K562 (cell line): Measurements from ENCODE around the gene IRAK2. TPM values are rescaled to one million over a fixed set of nuclear protein-coding genes. Genes with fewer than 3 reads are reported as not detected.
A peak's percentile ranks its signal among the peaks of the same experiment; 100 is the strongest.

Experiments used
- ARNT ChIP-seq, 2 experiments: fragments of 450-650 bp; IDR thresholded peaks; 2 replicates each; pipeline ENCODE4 v1.6.1; 2016; ENCODE audit warnings: mild to moderate bottlenecking in 1 of 2
- BRD4 ChIP-seq: fragments of 200-600 bp; sonication (generic); IDR thresholded peaks from 2 replicates; pipeline ENCODE4 v1.6.1; 2017; ENCODE audit warnings: inconsistent platforms
- E2F1 ChIP-seq: sonication (generic); formaldehyde crosslinking; IDR thresholded peaks from 2 replicates; pipeline ENCODE4 v1.8.1; 2023; ENCODE audit warnings: mild to moderate bottlenecking, missing genetic modification reagents, moderate library complexity
- FOXM1 ChIP-seq, 2 experiments: fragments of 450-650 bp in 1 of 2; sonication (generic) in 1 of 2; formaldehyde crosslinking in 1 of 2; IDR thresholded peaks; 2 replicates each; pipeline versions ENCODE4 v1.6.1 to v1.9.0; 2017 to 2022; ENCODE audit warnings: low read depth in 2 of 2, mild to moderate bottlenecking in 2 of 2, missing genetic modification reagents in 1 of 2, moderate library complexity in 1 of 2
- KLF13 ChIP-seq: fragments of 450-650 bp; IDR thresholded peaks from 2 replicates; pipeline ENCODE4 v1.6.1; 2016; ENCODE audit warnings: missing genetic modification characterization, low read depth, mild to moderate bottlenecking, missing compliant biosample characterization, moderate library complexity, borderline replicate concordance
- MCM7 ChIP-seq, 2 experiments: fragments of 450-650 bp; IDR thresholded peaks; 2 replicates each; pipeline ENCODE4 v1.6.1; 2016 to 2018
- MTF1 ChIP-seq: fragments of 250-450 bp; sonication (Bioruptor Pico); IDR thresholded peaks from 2 replicates; pipeline ENCODE4 v1.9.0; 2021; ENCODE audit warnings: moderate library complexity, mild to moderate bottlenecking, inconsistent platforms, borderline replicate concordance
- NR2F6 ChIP-seq: fragments of 450-650 bp; formaldehyde crosslinking; IDR thresholded peaks from 2 replicates; pipeline ENCODE4 v1.4.0; 2020; ENCODE audit warnings: mild to moderate bottlenecking
- NR3C1 ChIP-seq: sonication (generic); formaldehyde crosslinking; IDR thresholded peaks from 2 replicates; pipeline ENCODE4 v1.8.1; 2022; ENCODE audit warnings: missing genetic modification reagents
- POLR3G ChIP-seq: IDR thresholded peaks from 2 replicates; pipeline ENCODE4 v1.6.1; 2011; ENCODE audit not compliant: insufficient read length, insufficient replicate concordance; ENCODE audit errors: extremely low read depth
- RBBP5 ChIP-seq: fragments of 200-600 bp; sonication (generic); IDR thresholded peaks from 2 replicates; pipeline ENCODE4 v1.6.1; 2012; ENCODE audit warnings: borderline replicate concordance, mild to moderate bottlenecking, low read length, control low read depth, inconsistent platforms; ENCODE audit not compliant: insufficient read depth, poor library complexity, severe bottlenecking
- RBM15 ChIP-seq: fragments of 200-400 bp; formaldehyde crosslinking; IDR thresholded peaks from 2 replicates; pipeline ENCODE4 v1.6.1; 2018; ENCODE audit warnings: mild to moderate bottlenecking, low read length, moderate library complexity; ENCODE audit not compliant: insufficient read depth
- TARDBP ChIP-seq: fragments of 450-650 bp; IDR thresholded peaks from 2 replicates; pipeline ENCODE4 v1.6.1; 2016
- TBP ChIP-seq: optimal IDR thresholded peaks from 2 replicates; pipeline ENCODE3; 2011; ENCODE audit warnings: low read depth, low read length, improper control_type of control experiment
- ZNF12 ChIP-seq: sonication (generic); formaldehyde crosslinking; IDR thresholded peaks from 2 replicates; pipeline ENCODE4 v1.4.0; 2020; ENCODE audit warnings: mild to moderate bottlenecking, missing genetic modification reagents
- ZNF165 ChIP-seq: fragments of 250-450 bp; sonication (Bioruptor Pico); IDR thresholded peaks from 2 replicates; pipeline ENCODE4 v1.4.0; 2020; ENCODE audit warnings: borderline replicate concordance
- ZNF75A ChIP-seq: fragments of 450-650 bp; formaldehyde crosslinking; IDR thresholded peaks from 2 replicates; pipeline ENCODE4 v1.4.0; 2020; ENCODE audit warnings: mild to moderate bottlenecking
- polyA plus RNA-seq, 8 experiments: library from polyadenylated mRNA; depleted of rRNA in 4 of 8; stranded (reverse) in 5 of 8; unstranded in 3 of 8; fragments of >200 nt; fragmentation: Nextera tagmentation in 2 of 8; fragmentation: Illumina TruSeq in 1 of 8; extraction: Ambion mirVana in 2 of 8; extraction: Trizol in 1 of 8; gene quantifications; 2 replicates each; pipeline versions ENCODE4 v1.2.1 to v1.2.3, GENCODE V29; 2011 to 2014; ENCODE audit warnings: inconsistent platforms in 1 of 8, missing spikeins in 1 of 8
- total RNA-seq, 7 experiments: library from RNA; depleted of rRNA in 6 of 7; stranded (reverse); fragments of >200 nt in 6 of 7; fragmentation: Illumina TruSeq in 2 of 7; extraction: Trizol in 2 of 7; gene quantifications; 2 replicates each; pipeline versions ENCODE4 v1.2.1 to v1.2.3, GENCODE V29; 2011 to 2021; ENCODE audit warnings: low replicate concordance in 1 of 7
- TF ChIP-seq, protein P1 (sequence below): fragments of 250-450 bp; sonication (Bioruptor Pico); IDR thresholded peaks from 2 replicates; pipeline ENCODE4 v1.5.0; 2021
- TF ChIP-seq, protein P2 (sequence below): sonication (generic); formaldehyde crosslinking; IDR thresholded peaks from 2 replicates; pipeline ENCODE4 v1.9.0; 2022; ENCODE audit warnings: mild to moderate bottlenecking, missing genetic modification reagents
- TF ChIP-seq, protein P3 (sequence below): fragments of 250-450 bp; sonication (Bioruptor Pico); IDR thresholded peaks from 2 replicates; pipeline ENCODE4 v1.8.0; 2021; ENCODE audit warnings: moderate library complexity, mild to moderate bottlenecking, inconsistent platforms
- TF ChIP-seq, protein P4 (sequence below): fragments of 450-650 bp; IDR thresholded peaks from 2 replicates; pipeline ENCODE4 v1.6.1; 2016; ENCODE audit warnings: low read depth, mild to moderate bottlenecking, moderate library complexity
- TF ChIP-seq, protein P5 (sequence below): fragments of 450-650 bp; IDR thresholded peaks from 2 replicates; pipeline ENCODE4 v1.6.1; 2017; ENCODE audit warnings: mild to moderate bottlenecking, moderate library complexity

The IRAK2 gene
- total and polyA plus RNA-seq, 9 of the 15 experiments (the other 6 are each of a cell fraction or from before 2014, with no cell fraction given), result 0.42 to 4.4 (median 2.7) TPM

DNA sequence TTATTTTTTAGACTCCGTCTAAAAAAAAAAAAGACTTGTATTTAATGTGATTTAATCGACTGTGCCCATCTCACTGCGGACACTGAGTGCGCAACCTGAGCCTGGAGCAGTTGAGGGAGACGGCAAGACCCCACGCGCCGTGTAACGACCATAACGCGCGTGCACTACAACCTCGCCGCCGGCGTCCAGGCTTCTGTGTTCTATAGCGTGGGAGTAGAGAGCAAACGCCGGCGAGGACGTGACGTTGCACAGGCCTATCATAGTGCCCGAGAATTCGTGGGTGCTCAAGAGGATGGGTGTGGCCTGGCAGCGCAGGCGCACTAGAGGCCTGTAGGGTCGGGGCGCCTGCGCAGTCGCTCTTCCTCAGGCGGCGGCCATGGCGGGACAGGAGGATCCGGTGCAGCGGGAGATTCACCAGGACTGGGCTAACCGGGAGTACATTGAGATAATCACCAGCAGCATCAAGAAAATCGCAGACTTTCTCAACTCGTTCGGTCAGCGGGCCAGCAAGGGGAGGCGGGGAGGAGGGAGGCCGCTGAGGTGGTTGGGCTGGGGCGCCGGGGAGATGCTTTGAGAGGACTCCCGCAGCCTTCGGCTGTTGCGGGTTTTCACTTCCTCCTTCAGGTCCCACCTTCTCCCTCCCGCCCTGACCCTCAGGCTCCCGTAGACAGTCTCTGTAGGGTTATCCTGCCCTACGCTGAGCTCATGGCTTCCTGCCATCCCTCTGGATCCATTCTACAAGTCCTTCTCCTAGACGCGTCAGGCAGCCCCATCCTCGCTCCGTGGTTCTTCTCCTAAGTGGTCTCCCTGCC lies 49.2 kb upstream of the IRAK2 start, which contains the start of gene BRK1 (continued):
- TF ChIP-seq, protein P1, sequence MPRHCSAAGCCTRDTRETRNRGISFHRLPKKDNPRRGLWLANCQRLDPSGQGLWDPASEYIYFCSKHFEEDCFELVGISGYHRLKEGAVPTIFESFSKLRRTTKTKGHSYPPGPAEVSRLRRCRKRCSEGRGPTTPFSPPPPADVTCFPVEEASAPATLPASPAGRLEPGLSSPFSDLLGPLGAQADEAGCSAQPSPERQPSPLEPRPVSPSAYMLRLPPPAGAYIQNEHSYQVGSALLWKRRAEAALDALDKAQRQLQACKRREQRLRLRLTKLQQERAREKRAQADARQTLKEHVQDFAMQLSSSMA (CRISPR knock-in tag), result no peak
- no peak for TF ChIP-seq ZNF12 (CRISPR knock-in tag)
- no peak; the same call in 1 of the 2 replicates for TF ChIP-seq FOXM1 (IDR thresholded peaks at IDR 0.05; ENCODE audit: low read depth)
- TF ChIP-seq FOXM1 (CRISPR knock-in tag; IDR thresholded peaks at IDR 0.05; ENCODE audit: low read depth), result 0 out of 2 replicates have a peak, but pooled peaks have one; percentile 74
- TF ChIP-seq, protein P2, sequence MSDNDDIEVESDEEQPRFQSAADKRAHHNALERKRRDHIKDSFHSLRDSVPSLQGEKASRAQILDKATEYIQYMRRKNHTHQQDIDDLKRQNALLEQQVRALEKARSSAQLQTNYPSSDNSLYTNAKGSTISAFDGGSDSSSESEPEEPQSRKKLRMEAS (CRISPR knock-in tag), result peak; percentile 90
- peak; percentile 98 for TF ChIP-seq TBP
- peak; percentile 70 for TF ChIP-seq E2F1 (CRISPR knock-in tag)
- no peak for TF ChIP-seq NR3C1 (CRISPR knock-in tag)
- no peak for TF ChIP-seq MCM7 (IDR thresholded peaks at IDR 0.05)
- TF ChIP-seq, protein P3, sequence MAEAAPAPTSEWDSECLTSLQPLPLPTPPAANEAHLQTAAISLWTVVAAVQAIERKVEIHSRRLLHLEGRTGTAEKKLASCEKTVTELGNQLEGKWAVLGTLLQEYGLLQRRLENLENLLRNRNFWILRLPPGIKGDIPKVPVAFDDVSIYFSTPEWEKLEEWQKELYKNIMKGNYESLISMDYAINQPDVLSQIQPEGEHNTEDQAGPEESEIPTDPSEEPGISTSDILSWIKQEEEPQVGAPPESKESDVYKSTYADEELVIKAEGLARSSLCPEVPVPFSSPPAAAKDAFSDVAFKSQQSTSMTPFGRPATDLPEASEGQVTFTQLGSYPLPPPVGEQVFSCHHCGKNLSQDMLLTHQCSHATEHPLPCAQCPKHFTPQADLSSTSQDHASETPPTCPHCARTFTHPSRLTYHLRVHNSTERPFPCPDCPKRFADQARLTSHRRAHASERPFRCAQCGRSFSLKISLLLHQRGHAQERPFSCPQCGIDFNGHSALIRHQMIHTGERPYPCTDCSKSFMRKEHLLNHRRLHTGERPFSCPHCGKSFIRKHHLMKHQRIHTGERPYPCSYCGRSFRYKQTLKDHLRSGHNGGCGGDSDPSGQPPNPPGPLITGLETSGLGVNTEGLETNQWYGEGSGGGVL, result no peak
- TF ChIP-seq, protein P4, sequence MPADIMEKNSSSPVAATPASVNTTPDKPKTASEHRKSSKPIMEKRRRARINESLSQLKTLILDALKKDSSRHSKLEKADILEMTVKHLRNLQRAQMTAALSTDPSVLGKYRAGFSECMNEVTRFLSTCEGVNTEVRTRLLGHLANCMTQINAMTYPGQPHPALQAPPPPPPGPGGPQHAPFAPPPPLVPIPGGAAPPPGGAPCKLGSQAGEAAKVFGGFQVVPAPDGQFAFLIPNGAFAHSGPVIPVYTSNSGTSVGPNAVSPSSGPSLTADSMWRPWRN, result no peak
- TF ChIP-seq NR2F6 (CRISPR knock-in tag), result no peak
- no peak for TF ChIP-seq POLR3G
- no peak for TF ChIP-seq RBM15
- TF ChIP-seq TARDBP, result 0 out of 2 replicates have a peak, but pooled peaks have one; percentile 56
- no peak for TF ChIP-seq ZNF165 (CRISPR knock-in tag)
- TF ChIP-seq KLF13 (tag), result no peak
- 0 out of 2 replicates have a peak, but pooled peaks have one; percentile 56 for TF ChIP-seq BRD4
- peak; percentile 92 for TF ChIP-seq RBBP5
- peak; percentile 9 to 20; a peak in 1 of 4 replicates for TF ChIP-seq ARNT (IDR thresholded peaks at IDR 0.05)
- TF ChIP-seq, protein P5, sequence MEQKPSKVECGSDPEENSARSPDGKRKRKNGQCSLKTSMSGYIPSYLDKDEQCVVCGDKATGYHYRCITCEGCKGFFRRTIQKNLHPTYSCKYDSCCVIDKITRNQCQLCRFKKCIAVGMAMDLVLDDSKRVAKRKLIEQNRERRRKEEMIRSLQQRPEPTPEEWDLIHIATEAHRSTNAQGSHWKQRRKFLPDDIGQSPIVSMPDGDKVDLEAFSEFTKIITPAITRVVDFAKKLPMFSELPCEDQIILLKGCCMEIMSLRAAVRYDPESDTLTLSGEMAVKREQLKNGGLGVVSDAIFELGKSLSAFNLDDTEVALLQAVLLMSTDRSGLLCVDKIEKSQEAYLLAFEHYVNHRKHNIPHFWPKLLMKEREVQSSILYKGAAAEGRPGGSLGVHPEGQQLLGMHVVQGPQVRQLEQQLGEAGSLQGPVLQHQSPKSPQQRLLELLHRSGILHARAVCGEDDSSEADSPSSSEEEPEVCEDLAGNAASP, result no peak
- 0 out of 2 replicates have a peak, but pooled peaks have one; percentile 3 for TF ChIP-seq MTF1 (CRISPR knock-in tag)
- no peak for TF ChIP-seq ZNF75A (CRISPR knock-in tag)
